ENCODE results near the gene FRS3. TPM values are rescaled to one million over a fixed set of nuclear protein-coding genes. Genes with fewer than 3 reads are reported as not detected.

Gene FRS3
- total and polyA plus RNA-seq, 9 of the 15 experiments (the other 6 are each of a cell fraction or from before 2014, with no cell fraction given) = 0.03 to 3.7 (median 1.6) TPM

GRCh38 chr6:41779788-41780550 is at the start of gene FRS3 (continued):
- peak; percentile 99 for TF ChIP-seq RAD21 (CRISPR knock-in tag; conservative IDR thresholded peaks at IDR 0.05 in 1 of 2, IDR thresholded peaks at IDR 0.05 in 1 of 2)
- TF ChIP-seq RCOR1 (IDR thresholded peaks at IDR 0.05; ENCODE audit: borderline replicate concordance in 1 of 2, low read depth in 2 of 2, low read length in 2 of 2) = peak; percentile 34 to 89; a peak in 3 of 4 replicates
- TF ChIP-seq HDGF (IDR thresholded peaks at IDR 0.05) = peak; percentile 85; the same call in 1 of the 2 replicates
- peak; percentile 93 for TF ChIP-seq REST (IDR thresholded peaks at IDR 0.05; ENCODE audit: borderline replicate concordance)
- TF ChIP-seq REST (CRISPR knock-in tag; IDR thresholded peaks at IDR 0.05; ENCODE audit: low read depth) = no peak
- TF ChIP-seq XRCC5 (IDR thresholded peaks at IDR 0.05; ENCODE audit: low read depth, low read length) = peak; percentile 96
- 0 out of 2 replicates have a peak, but pooled peaks have one; percentile 11 for TF ChIP-seq LEF1 (IDR thresholded peaks at IDR 0.05)
- peak; percentile 95 for TF ChIP-seq EGR1 (conservative IDR thresholded peaks at IDR 0.05)
- TF ChIP-seq PHF21A (IDR thresholded peaks at IDR 0.05; ENCODE audit: borderline replicate concordance, low read depth) = peak; percentile 19; the same call in 1 of the 2 replicates
- TF ChIP-seq ARID2 (IDR thresholded peaks at IDR 0.05) = peak; percentile 91
- TF ChIP-seq JUND (IDR thresholded peaks at IDR 0.05; ENCODE audit: borderline replicate concordance, low read depth, low read length) = peak; percentile 82
- TF ChIP-seq JUND (tag; IDR thresholded peaks at IDR 0.05; ENCODE audit: borderline replicate concordance, low read depth, low read length) = no peak; the same call in 2 of the 3 replicates
- peak; percentile 57; the same call in 1 of the 2 replicates for TF ChIP-seq CREB3L1 (IDR thresholded peaks at IDR 0.05; ENCODE audit: borderline replicate concordance, low read depth)
- TF ChIP-seq CBX1 (IDR thresholded peaks at IDR 0.05; ENCODE audit: low read depth) = peak; percentile 74; the same call in 1 of the 2 replicates
- no peak for TF ChIP-seq PML (IDR thresholded peaks at IDR 0.05; ENCODE audit: low read length)
- TF ChIP-seq RBFOX2 (IDR thresholded peaks at IDR 0.05; ENCODE audit: low read depth, low read length) = peak; percentile 54
- TF ChIP-seq CBFB (CRISPR knock-in tag; IDR thresholded peaks at IDR 0.05) = 0 out of 2 replicates have a peak, but pooled peaks have one; percentile 22

Measured in K562 (cell line).